GM19238 (cell line): ENCODE measurements around the gene LRRC28.

Source experiments
- DNase-seq: peaks from one replicate; pipeline ENCODE4 v3.0.0; 2011; ENCODE audit warnings: low spot score; ENCODE audit not compliant: insufficient read length

The LRRC28 gene

DNA sequence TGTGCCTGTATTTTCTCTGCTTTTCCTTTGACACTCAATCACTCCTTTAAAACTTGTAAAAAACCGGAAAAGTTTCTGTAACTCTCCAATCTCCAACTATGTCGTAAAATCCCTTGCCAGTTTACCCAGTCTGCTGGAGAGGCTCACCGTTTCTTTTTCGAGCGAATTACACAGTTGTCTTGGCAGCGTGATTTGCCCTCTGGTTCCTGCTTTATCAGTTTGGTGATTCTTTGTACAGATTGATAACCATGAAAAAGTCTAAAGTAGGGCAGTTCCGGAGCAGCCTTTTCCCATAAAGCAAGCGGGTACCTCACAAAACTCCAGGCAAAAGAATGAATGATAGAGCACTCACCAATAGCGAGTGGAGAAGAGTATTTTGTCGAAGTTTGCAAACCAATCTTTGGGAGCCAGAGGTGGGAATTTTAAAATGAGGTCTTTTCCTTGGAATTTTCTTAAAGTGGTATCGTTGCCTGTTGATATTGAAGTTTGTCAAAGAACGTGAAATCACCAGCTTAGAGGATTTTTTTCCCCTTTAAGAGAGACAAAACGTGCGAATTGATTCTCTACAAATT, 1.9 kb upstream of the LRRC28 start, which contains the start of gene TTC23:
TTC23 (minus strand) TSS at position 312 of the 572 bp plus-strand sequence. CDS start 20,869 bp downstream, outside the sequence.
- DNase-seq = no peak

DNA sequence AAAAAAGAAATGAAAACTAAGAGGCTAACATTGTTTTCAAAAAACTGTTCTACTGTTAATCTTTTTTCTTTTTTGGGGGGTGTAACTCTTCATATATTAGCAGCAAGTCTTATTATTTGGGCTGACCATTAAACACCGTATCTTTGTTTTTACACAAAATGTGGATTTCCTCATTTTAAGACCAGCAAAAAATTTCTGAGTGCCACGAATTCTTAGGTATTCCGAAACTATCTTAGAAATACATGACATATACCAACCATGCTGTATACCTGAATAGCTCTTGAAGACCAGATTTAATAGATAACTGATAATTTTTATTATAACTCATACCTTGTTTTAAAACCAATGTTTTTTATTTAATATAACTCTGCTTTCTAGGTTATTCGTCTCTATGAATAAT, 1.3 kb upstream of the LRRC28 start:
- DNase-seq = no peak

DNA sequence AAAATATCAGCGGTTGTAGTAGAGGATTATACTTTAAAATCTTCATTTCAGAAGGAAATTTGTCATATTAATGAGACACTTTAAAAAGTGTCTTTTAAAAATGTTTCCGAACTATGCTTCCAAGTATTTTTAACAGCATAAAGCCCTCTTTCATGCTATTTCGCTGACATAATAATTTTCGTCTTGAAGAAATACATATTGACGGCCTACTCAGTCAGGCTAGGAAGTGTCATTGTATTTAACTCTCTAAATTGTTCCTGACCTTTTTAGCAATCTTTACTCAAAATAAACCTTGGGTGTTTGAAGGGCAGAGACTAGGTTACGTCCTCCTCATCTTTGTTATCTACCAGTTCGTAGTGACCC, 806 bp upstream of the LRRC28 start:
- DNase-seq = no peak

DNA sequence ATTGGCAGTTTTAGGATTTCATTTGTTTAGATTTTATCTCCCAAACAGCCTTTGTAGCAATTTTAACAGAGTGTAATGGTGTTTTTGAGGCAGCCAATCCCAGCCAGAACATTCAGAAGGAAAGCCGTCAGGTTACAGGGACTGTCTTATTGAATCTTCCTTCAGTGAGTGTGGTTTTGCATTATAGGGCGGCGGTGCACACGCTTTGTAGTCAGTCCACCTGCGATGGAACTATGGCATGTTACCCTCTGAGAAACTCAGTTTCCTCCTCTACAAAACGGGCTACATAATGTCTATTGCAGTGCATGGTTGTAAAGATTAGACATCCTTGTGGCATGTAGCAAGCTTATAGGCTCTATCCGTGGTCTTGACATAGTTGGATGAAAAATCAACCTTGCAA, 1.0 kb downstream of the LRRC28 start:
- DNase-seq = no peak

DNA sequence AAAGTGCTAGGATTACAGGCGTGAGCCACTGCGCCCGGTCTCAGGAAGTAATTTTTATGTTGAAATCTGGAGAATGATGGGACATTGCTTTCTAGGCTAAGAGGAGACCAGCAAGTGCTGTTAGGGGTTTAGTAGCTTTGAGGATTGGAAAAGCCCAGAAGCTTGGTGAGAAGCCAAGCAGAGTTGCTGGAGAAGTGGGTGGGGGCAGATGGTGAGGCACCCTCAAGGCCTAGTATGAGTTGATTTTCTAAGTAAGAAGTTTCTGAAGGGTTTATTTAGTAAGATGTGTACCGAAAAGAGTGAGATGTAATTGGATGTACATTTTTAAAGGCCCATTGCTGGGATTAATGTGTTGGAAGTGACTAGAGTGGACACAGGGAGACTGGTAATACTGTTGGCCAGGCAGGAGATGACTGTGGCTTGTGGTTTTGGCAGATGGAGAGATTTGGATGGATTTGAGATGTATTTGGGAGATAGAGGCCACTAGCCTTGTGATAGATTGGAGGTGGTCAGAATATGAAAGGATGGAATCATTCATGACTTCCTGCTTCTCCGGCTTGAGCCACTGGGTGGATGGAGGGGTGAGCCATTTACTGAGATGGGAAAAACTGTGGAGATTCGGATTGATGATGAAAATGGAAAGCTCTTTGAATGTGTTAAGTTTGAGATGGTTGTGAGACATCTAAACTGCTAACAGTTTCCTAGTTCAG, 2.3 kb downstream of the LRRC28 start:
- no peak for DNase-seq

DNA sequence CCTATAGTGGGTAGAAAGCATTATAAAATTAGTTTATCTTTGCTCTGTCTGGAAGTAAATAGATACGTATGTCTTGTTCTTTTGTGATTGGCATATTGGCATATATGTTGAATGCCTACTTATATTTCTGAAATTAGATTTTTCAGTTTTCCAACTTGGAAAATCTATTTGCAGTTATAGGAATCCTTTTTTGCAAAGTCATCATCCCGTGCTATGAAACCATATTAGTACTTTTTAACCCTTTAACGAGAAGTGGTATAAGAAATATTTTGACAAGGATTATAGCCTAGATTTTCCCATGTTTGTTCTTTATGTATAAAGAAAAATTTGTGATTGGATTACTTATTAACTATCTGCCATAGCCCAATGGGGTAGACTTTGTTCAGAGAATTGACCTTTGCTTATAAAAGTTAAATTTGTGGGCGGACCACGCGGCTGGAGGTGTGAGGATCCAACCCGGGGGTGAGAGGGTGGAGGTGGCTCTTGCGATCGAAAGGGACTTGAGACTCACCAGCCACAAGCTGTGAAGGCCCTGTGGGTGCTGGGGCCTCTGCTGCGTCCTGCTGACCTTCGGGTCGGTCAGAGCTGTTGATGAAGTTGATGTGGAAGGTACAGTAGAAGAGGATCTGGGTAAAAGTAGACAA, 5.9 kb downstream of the LRRC28 start:
- DNase-seq = no peak

DNA sequence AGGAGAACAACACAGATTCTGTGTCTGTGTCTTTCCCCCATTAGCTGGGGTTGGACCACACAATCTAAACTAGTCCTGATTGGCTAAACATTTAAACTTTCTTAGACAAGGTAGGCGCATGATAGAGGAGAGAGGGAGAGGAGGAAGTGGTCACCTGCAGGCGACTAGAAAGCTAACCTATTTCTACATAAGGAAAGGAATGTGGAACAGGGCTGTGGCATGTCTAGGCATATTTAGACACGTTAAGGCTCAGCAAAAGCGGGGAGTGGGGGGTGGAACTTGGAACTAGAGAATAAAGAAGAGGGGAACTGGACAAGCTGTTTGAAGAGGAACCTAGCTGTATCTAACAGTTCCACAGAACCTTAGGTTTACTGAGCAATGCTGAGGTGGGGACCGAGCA, 12.8 kb downstream of the LRRC28 start:
- no peak for DNase-seq

DNA sequence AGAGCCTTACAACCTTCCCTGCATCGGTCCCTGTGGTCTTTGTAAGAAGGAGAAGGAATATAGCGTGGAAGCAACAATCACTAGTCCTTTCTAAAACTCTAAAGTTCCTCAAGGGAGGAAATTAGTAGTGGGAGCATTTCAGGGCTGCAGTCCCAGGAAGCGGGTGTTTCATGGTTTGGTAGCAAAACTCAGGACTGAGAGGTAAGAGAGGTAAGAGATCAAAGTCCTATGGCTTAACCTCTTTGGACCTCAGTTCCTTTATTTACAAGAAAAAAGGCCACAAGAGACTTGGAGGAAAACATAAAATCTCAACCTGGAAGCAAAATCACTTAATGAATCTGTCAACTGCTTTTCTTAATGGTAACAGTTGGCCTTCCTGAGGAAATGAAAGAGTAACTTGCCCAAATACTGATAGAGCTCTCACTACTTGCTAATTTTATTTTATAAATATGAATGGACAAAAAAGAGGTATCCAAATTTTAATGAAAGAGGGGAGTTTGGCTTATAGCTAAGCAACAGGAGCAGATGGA, 14.3 kb downstream of the LRRC28 start:
- DNase-seq = no peak

DNA sequence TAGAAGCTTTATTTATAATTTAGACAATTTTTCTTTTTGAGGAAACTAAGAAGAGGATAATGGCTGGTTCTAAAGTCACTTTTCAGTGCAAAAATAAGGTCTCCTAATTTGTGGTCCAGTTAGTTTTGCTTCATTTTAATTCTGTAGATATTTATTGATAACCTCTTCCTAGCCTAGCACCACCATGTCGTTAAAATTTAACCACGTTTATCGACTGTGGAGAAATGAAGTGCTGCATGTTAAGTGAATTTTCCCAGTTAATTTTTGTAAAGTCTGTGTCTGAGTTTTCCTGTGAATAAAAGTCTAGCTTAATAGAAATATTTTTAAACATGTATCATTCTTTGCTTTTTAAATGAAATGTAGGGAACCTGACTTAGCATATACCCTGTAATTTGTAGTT, 16.7 kb downstream of the LRRC28 start:
- DNase-seq = no peak

DNA sequence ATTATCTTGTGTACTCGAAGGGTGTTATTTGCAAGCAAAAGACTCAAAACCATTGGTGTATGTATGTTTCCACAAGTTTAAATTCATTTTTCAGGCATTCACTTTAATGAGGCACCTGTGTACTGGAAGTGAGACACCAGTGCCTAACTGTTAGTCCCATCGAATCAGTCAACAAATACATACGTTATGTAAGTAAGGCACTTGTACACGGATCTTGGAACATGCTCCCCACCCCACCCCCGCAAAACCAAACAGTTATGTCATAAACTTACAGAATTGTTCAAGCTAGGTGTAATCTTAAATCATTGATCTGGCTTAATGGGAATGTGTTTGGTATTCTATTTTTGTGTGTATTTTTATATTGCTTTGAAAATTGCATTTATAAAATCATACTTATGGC, 17.1 kb downstream of the LRRC28 start:
- DNase-seq = no peak

DNA sequence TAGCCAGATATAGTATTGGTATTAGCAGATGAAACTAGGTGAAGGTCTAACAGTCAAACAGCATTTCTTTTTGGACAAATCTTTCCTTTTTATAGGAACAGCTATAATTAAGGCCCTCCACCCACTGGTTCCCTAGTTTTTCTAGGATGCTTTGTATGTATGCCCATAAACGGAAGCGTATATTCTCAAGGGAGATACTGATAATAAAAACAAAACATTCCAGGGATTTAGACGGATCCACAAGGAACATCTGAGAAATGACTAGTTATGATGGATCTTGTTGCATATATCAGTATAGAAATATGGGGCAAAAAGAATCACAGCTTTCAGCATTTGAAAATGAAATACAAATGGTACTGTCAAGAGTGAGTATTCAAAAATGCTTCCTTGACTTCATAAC, 22.5 kb downstream of the LRRC28 start:
- DNase-seq = no peak

DNA sequence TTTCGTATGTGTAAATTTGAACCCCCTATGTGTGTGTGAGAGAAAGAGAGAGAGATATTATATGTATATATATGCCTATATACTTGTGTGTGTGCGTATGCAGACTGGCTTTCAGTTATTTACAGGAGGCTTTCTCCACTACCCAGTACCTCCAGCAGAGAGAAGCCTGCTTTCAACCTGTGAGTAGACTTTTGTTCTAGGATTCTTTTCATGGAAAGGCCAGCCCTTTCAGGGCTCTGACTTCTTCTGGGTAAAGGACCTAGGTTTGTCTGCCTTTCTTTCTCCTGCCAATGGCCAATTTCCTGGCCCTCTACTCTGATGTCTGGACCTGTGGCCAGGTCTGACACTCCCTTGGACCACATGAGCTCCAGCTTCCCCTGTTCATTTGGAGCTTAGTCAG, 23.8 kb downstream of the LRRC28 start:
- DNase-seq = no peak

DNA sequence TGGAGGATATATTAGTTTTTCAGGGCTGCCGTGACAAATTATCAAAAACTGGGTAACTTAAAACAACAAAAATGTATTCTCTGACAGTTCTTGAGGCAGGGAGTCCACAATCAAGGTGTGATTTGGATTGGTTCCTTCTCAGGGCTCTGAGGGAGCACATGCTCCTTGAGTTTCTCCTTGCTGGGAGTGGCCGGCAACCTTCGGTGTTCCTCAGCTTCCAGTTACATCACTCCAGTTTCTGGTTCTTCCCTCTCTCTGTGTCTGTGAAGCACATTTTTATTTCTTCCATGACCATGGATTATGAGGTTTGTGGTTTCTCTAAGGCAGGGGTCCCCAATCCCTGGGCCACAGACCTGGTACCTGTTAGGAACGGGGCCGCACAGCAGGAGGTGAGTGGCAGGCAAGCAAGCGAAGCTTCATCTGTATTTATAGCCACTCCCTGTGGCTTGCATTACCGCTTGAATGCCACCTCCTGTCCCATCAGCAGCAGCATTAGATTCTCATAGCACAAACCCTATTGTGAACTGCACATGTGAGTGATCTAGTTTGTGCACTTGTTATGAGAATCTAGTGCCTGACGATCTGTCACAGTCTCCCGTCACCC, 24.3 kb downstream of the LRRC28 start:
- DNase-seq = no peak

DNA sequence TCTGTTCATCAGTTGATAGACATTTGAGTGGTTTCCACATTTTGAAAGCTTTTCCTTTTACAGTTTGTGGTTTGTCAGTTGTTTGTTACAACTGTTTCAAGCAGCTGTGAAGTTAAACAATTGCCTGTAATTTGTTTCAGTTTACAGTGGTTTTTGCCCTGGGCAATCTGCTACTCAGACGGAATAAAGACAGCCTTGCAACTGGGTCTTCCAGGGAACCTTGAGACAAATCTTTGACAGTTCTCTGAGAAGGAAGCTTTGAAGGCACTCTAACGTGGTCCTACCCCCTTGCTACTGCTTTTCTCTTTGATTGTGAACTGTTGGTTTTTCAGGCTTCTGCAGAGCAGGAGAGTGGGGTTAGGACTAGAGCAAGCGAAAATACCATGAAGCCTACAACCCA, 28.0 kb downstream of the LRRC28 start:
- DNase-seq = no peak

DNA sequence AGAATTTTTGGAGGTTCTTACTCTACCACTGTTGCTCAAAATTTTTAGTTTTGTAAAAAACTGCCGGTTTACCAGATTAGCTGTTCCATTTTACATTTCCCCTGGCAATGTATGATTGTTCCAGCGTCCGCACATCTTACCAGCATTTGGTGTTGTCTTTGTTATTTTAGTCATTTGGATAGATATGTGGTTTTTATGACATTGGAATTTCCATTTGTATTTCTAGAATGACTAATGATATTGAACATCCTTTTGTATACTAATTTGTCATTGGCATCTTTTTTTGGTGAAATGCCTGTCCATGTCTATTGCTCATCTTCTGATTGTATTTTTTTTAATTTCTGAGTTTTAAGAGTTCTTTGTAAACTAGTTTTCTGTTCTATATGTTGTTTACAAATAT, 28.5 kb downstream of the LRRC28 start:
- DNase-seq = no peak

DNA sequence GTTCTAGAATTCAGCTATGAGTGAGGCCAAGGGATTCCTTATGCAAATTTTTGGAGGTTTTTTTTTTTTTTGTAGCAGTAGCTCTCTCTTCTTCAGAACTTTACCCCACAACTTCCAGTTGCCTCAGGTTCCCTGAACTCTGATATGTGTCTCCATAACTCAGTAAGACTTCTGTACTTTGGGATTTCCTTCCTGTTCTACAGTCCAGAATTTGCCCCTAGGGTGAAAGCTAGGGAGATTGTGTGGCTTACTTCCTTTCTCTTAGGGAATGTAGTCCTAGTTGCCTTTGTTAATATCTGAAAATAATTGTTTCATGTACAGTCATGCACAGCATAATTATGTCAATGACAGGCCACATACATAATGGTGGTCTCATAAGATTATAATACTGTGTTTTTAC, 30.8 kb downstream of the LRRC28 start:
- no peak for DNase-seq

DNA sequence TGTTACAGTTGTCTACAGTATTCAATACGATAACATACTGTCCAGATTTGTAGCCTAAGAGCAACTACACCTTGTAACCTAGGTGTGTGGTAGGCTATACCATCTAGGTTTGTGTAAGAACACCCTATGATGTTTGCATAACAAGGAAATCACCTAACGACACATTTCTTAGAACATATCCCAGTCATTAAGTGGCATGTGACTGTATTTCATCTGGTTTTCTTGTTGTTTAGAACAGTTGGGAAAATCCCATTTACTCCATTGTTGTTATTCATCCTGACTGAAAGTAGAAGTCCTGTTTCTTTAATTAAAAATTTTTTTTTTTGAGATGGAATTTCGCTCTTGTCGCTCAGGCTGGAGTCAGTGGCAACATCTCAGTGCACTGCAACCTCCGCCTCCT, 31.3 kb downstream of the LRRC28 start:
- DNase-seq = no peak

DNA sequence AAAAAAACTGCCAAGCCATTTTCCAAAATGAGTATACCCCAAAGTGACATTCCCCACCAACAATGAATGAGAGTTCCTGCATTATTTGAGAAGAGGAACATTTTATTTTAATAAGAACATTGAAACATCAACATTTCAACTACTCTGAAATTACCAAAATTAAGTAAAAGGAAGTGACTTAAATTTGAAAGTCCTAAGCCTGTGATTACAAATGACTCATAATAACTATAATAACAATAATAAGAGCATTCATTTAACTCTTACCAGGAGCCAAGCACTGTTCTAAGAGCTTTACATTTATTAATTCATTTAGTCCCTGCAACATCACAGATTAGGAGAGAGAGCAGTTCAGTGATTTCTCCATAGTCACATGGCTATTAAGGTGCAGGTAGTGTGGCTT, 32.4 kb downstream of the LRRC28 start:
- no peak for DNase-seq

DNA sequence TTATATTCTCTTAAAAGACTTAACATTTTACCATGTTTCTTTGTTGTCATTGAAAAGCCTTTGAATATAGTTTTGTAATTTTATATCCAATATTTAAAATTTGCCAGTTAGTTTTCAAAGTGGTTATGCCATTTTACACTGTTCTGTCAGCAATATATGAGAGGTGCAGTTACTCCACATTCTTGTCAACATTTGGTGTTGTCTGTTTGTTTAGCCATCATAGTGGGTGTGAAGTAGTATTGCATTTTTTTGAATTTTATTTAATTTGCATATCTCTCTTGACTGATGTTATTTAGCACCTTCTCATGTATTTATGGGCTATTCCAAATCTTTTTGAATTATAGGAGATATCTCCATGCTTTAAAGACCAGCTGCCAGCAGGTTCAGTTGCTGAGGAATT, 40.4 kb downstream of the LRRC28 start:
- no peak for DNase-seq

DNA sequence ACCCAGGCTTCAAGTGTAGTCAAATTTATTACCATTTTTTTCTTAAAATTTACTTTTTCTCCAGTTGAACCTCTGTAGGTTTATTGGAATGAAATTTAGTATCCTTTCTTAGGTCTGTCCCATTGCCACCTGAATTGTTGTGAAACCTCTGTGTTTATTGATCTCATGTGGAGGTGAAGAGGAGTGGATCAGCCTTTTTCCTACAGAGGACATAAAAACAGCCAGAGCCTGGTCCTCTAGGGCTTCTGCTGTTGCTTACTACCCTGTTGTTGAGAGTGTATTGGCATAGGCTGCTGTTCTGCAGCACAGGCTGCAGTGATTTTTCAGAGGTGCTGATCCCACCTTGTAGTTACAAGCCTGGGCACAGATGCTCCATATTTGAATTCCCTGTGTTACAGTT, 44.6 kb downstream of the LRRC28 start:
- no peak for DNase-seq

DNA sequence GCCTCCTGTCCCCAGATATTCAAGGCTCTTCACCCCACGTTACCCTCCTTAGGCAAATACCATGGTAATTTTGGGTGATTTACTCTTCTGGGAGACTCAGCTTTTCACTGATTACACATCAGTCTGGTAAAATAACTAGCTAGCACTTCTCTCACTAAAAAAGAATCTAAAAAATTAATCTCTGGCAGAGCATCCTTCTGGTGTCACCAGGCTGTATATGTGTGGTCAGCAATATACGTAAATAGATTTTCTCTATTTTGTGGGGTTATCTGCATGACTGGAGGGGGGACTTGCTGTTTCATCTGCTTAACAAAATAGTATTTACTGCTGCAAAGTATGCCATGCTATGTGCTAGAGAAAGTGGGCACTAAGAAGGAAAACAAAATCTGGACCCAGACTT, 45.1 kb downstream of the LRRC28 start:
- no peak for DNase-seq

DNA sequence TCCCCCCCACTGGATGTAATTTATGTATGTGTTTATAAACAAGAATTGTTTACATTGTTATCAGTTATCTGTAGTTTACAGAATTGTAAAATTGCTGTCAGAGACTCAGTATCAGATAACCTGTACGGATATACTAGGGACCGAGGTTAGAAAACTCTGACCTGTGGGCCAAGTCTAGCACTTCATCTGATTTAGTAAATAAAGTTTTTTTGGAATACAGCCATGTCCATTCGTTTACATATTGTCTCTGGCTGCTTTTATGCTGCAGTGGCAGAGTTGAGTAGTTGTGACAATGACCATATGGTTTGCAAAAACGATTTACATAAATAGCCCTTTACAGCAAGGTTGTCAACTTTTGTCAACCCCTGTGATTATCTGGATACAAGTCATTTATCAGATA, 52.6 kb downstream of the LRRC28 start:
- DNase-seq = no peak
